ENCODE data around the gene KRT5. TPM values are rescaled to one million over a fixed set of nuclear protein-coding genes. Genes with fewer than 3 reads are reported as not detected.

Gene KRT5
- total and polyA plus RNA-seq, 2 experiments from 2014 or later = not detected

DNA sequence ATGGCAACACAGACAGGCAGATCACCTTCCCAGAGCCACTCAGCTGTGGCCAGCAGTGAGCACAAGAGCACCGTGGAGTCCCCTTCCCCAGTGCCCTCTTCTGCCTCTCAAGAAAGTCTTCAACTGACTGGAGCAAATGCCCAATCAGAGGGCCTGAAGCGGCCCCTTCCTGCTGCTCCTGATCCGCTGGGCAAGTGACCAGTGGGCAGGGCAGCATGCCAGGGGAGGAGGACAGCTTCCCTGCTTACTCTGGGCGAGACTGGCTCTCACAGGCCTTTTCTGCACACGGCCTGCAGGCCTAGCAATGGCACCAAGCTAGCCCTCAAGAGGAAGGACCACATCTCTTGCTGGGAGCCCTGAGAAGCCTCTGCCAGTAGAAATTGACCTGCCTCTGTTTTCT lies 31.9 kb upstream of the KRT5 start:
- no peak for DNase-seq (ENCODE audit: low spot score)
- no peaks in the 10 kb centered on the region for H3K36me3 ChIP-seq (ENCODE audit: insufficient read depth)
- H2AFZ ChIP-seq = no peak overlapping the region
- Mint-ChIP-seq H3K4me1 (no peaks in the 10 kb centered on the region), H3K27me3 (ENCODE audit: insufficient read depth, low read depth, poor library complexity) (peaks cover 8% of the 10 kb centered on the region), H3K4me3 (no peak overlapping the region), H3K9me3 (no peaks in the 10 kb centered on the region), H3K36me3 (ENCODE audit: low read depth) (no peaks in the 10 kb centered on the region; the same call in 2 of the 3 replicates), H3K27ac (no peak overlapping the region)
- no peaks in the 10 kb centered on the region for H4K20me1 ChIP-seq (replicated peaks; ENCODE audit: insufficient read depth)
- no peak overlapping the region for H3K27ac ChIP-seq (ENCODE audit: low read depth)
- no peak for TF ChIP-seq STAT1 (IDR thresholded peaks at IDR 0.05; ENCODE audit: unreplicated experiment)
- no peak for TF ChIP-seq CREB1 (CRISPR knock-in tag; IDR thresholded peaks at IDR 0.05; ENCODE audit: low read depth)
- TF ChIP-seq EZH2phosphoT487 (IDR thresholded peaks at IDR 0.05; ENCODE audit: unreplicated experiment) = no peak
- TF ChIP-seq, protein P1, sequence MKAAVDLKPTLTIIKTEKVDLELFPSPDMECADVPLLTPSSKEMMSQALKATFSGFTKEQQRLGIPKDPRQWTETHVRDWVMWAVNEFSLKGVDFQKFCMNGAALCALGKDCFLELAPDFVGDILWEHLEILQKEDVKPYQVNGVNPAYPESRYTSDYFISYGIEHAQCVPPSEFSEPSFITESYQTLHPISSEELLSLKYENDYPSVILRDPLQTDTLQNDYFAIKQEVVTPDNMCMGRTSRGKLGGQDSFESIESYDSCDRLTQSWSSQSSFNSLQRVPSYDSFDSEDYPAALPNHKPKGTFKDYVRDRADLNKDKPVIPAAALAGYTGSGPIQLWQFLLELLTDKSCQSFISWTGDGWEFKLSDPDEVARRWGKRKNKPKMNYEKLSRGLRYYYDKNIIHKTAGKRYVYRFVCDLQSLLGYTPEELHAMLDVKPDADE (IDR thresholded peaks at IDR 0.05) = no peak
- TF ChIP-seq POLR2AphosphoS5 (IDR thresholded peaks at IDR 0.05; ENCODE audit: low read depth) = no peak
- TF ChIP-seq ZNF331 (CRISPR knock-in tag; IDR thresholded peaks at IDR 0.05; ENCODE audit: low read depth) = no peak
- TF ChIP-seq, protein P2, sequence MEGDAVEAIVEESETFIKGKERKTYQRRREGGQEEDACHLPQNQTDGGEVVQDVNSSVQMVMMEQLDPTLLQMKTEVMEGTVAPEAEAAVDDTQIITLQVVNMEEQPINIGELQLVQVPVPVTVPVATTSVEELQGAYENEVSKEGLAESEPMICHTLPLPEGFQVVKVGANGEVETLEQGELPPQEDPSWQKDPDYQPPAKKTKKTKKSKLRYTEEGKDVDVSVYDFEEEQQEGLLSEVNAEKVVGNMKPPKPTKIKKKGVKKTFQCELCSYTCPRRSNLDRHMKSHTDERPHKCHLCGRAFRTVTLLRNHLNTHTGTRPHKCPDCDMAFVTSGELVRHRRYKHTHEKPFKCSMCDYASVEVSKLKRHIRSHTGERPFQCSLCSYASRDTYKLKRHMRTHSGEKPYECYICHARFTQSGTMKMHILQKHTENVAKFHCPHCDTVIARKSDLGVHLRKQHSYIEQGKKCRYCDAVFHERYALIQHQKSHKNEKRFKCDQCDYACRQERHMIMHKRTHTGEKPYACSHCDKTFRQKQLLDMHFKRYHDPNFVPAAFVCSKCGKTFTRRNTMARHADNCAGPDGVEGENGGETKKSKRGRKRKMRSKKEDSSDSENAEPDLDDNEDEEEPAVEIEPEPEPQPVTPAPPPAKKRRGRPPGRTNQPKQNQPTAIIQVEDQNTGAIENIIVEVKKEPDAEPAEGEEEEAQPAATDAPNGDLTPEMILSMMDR (conservative IDR thresholded peaks at IDR 0.05; ENCODE audit: low read depth in 2 of 2) = no peak
- TF ChIP-seq NANOG (IDR thresholded peaks at IDR 0.05; ENCODE audit: borderline replicate concordance) = no peak
- TF ChIP-seq JUNB (IDR thresholded peaks at IDR 0.05; ENCODE audit: unreplicated experiment) = no peak
- TF ChIP-seq, protein P3, sequence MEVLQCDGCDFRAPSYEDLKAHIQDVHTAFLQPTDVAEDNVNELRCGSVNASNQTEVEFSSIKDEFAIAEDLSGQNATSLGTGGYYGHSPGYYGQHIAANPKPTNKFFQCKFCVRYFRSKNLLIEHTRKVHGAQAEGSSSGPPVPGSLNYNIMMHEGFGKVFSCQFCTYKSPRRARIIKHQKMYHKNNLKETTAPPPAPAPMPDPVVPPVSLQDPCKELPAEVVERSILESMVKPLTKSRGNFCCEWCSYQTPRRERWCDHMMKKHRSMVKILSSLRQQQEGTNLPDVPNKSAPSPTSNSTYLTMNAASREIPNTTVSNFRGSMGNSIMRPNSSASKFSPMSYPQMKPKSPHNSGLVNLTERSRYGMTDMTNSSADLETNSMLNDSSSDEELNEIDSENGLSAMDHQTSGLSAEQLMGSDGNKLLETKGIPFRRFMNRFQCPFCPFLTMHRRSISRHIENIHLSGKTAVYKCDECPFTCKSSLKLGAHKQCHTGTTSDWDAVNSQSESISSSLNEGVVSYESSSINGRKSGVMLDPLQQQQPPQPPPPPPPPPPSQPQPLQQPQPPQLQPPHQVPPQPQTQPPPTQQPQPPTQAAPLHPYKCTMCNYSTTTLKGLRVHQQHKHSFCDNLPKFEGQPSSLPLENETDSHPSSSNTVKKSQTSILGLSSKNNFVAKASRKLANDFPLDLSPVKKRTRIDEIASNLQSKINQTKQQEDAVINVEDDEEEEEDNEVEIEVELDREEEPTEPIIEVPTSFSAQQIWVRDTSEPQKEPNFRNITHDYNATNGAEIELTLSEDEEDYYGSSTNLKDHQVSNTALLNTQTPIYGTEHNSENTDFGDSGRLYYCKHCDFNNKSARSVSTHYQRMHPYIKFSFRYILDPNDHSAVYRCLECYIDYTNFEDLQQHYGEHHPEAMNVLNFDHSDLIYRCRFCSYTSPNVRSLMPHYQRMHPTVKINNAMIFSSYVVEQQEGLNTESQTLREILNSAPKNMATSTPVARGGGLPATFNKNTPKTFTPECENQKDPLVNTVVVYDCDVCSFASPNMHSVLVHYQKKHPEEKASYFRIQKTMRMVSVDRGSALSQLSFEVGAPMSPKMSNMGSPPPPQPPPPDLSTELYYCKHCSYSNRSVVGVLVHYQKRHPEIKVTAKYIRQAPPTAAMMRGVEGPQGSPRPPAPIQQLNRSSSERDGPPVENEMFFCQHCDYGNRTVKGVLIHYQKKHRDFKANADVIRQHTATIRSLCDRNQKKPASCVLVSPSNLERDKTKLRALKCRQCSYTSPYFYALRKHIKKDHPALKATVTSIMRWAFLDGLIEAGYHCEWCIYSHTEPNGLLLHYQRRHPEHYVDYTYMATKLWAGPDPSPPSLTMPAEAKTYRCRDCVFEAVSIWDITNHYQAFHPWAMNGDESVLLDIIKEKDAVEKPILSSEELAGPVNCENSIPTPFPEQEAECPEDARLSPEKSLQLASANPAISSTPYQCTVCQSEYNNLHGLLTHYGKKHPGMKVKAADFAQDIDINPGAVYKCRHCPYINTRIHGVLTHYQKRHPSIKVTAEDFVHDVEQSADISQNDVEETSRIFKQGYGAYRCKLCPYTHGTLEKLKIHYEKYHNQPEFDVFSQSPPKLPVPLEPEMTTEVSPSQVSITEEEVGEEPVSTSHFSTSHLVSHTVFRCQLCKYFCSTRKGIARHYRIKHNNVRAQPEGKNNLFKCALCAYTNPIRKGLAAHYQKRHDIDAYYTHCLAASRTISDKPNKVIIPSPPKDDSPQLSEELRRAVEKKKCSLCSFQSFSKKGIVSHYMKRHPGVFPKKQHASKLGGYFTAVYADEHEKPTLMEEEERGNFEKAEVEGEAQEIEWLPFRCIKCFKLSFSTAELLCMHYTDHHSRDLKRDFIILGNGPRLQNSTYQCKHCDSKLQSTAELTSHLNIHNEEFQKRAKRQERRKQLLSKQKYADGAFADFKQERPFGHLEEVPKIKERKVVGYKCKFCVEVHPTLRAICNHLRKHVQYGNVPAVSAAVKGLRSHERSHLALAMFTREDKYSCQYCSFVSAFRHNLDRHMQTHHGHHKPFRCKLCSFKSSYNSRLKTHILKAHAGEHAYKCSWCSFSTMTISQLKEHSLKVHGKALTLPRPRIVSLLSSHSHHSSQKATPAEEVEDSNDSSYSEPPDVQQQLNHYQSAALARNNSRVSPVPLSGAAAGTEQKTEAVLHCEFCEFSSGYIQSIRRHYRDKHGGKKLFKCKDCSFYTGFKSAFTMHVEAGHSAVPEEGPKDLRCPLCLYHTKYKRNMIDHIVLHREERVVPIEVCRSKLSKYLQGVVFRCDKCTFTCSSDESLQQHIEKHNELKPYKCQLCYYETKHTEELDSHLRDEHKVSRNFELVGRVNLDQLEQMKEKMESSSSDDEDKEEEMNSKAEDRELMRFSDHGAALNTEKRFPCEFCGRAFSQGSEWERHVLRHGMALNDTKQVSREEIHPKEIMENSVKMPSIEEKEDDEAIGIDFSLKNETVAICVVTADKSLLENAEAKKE (CRISPR knock-in tag; IDR thresholded peaks at IDR 0.05) = no peak
- TF ChIP-seq, protein P4, sequence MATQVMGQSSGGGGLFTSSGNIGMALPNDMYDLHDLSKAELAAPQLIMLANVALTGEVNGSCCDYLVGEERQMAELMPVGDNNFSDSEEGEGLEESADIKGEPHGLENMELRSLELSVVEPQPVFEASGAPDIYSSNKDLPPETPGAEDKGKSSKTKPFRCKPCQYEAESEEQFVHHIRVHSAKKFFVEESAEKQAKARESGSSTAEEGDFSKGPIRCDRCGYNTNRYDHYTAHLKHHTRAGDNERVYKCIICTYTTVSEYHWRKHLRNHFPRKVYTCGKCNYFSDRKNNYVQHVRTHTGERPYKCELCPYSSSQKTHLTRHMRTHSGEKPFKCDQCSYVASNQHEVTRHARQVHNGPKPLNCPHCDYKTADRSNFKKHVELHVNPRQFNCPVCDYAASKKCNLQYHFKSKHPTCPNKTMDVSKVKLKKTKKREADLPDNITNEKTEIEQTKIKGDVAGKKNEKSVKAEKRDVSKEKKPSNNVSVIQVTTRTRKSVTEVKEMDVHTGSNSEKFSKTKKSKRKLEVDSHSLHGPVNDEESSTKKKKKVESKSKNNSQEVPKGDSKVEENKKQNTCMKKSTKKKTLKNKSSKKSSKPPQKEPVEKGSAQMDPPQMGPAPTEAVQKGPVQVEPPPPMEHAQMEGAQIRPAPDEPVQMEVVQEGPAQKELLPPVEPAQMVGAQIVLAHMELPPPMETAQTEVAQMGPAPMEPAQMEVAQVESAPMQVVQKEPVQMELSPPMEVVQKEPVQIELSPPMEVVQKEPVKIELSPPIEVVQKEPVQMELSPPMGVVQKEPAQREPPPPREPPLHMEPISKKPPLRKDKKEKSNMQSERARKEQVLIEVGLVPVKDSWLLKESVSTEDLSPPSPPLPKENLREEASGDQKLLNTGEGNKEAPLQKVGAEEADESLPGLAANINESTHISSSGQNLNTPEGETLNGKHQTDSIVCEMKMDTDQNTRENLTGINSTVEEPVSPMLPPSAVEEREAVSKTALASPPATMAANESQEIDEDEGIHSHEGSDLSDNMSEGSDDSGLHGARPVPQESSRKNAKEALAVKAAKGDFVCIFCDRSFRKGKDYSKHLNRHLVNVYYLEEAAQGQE (IDR thresholded peaks at IDR 0.05; ENCODE audit: unreplicated experiment) = no peak
- no peak for TF ChIP-seq EZH2 (IDR thresholded peaks at IDR 0.05; ENCODE audit: low read depth, unreplicated experiment)
- no peak for TF ChIP-seq ZNF114 (CRISPR knock-in tag; IDR thresholded peaks at IDR 0.05)
- 0 out of 2 replicates have a peak, but pooled peaks cover 7% of the 10 kb centered on the region for H3K9me2 ChIP-seq (ENCODE audit: insufficient read depth)
- H3K4me2 ChIP-seq = no peak overlapping the region
- no peak overlapping the region for H3K4me3 ChIP-seq
- H3K4me1 ChIP-seq (ENCODE audit: insufficient read depth) = no peaks in the 10 kb centered on the region
- H3K27me3 ChIP-seq (ENCODE audit: insufficient read depth) = no peaks in the 10 kb centered on the region
- H3F3A ChIP-seq (replicated peaks; ENCODE audit: low read depth) = no peaks in the 10 kb centered on the region
- H3K79me2 ChIP-seq (replicated peaks; ENCODE audit: insufficient read depth) = no peaks in the 10 kb centered on the region
- no peak for ATAC-seq
